Nephron progenitor cell (in vitro differentiated cells): ENCODE data around the gene ESPN.

ENCODE experiments used
- DNase-seq: peaks from one replicate; pipeline ENCODE4 v3.0.0; 2021
- H3K27ac Mint-ChIP-seq: 2 replicates; pipeline ENCODE4 v1.8.0; 2021; ENCODE audit warnings: mild to moderate bottlenecking, moderate library complexity, mixed read lengths
- H3K27me3 Mint-ChIP-seq: 2 replicates; pipeline ENCODE4 v1.8.0; 2021; ENCODE audit warnings: mild to moderate bottlenecking, low read depth, mixed read lengths; ENCODE audit not compliant: poor library complexity
- H3K36me3 Mint-ChIP-seq: 2 replicates; pipeline ENCODE4 v1.8.0; 2021; ENCODE audit warnings: low read depth, mixed read lengths
- H3K4me1 Mint-ChIP-seq: 2 replicates; pipeline ENCODE4 v1.8.0; 2021; ENCODE audit warnings: mixed read lengths
- H3K4me3 Mint-ChIP-seq: 2 replicates; pipeline ENCODE4 v1.8.0; 2021; ENCODE audit warnings: mild to moderate bottlenecking, moderate library complexity, mixed read lengths
- H3K9me3 Mint-ChIP-seq: 2 replicates; pipeline ENCODE4 v1.8.0; 2021; ENCODE audit warnings: mild to moderate bottlenecking, moderate library complexity, mixed read lengths
- TF ChIP-seq, protein P1 (sequence below): fragments of 200-600 bp; sonication (generic); IDR thresholded peaks from 2 replicates; pipeline ENCODE4 v1.5.0; 2021; ENCODE audit warnings: antibody characterized with exemption

Gene ESPN

DNA sequence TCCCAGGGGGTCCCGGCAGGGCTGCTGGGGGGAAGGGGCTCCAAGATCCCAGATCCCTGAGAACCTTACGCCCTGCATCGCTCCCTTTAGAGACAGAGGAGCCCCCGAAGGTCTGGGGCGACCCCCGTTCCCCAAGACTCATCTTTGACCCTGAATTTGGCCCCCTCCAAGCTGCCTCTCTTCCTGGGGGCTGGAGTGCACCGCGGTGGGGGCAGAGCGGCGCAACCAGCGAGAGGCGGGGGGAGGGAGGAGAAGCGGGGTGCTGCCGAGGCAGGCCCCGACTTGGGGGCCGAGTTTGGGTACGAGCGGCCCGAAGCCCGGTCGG is 72.3 kb downstream of the ESPN start:
- Mint-ChIP-seq H3K27me3 (peaks cover 31% of the 10 kb centered on the region), H3K9me3 (no peaks in the 10 kb centered on the region), H3K27ac (no peak overlapping the region), H3K4me1 (peaks cover 49% of the 10 kb centered on the region), H3K4me3 (peak overlapping the region; percentile 79), H3K36me3 (no peaks in the 10 kb centered on the region)
- DNase-seq: no peak
- TF ChIP-seq, protein P1, sequence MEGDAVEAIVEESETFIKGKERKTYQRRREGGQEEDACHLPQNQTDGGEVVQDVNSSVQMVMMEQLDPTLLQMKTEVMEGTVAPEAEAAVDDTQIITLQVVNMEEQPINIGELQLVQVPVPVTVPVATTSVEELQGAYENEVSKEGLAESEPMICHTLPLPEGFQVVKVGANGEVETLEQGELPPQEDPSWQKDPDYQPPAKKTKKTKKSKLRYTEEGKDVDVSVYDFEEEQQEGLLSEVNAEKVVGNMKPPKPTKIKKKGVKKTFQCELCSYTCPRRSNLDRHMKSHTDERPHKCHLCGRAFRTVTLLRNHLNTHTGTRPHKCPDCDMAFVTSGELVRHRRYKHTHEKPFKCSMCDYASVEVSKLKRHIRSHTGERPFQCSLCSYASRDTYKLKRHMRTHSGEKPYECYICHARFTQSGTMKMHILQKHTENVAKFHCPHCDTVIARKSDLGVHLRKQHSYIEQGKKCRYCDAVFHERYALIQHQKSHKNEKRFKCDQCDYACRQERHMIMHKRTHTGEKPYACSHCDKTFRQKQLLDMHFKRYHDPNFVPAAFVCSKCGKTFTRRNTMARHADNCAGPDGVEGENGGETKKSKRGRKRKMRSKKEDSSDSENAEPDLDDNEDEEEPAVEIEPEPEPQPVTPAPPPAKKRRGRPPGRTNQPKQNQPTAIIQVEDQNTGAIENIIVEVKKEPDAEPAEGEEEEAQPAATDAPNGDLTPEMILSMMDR: no peak

DNA sequence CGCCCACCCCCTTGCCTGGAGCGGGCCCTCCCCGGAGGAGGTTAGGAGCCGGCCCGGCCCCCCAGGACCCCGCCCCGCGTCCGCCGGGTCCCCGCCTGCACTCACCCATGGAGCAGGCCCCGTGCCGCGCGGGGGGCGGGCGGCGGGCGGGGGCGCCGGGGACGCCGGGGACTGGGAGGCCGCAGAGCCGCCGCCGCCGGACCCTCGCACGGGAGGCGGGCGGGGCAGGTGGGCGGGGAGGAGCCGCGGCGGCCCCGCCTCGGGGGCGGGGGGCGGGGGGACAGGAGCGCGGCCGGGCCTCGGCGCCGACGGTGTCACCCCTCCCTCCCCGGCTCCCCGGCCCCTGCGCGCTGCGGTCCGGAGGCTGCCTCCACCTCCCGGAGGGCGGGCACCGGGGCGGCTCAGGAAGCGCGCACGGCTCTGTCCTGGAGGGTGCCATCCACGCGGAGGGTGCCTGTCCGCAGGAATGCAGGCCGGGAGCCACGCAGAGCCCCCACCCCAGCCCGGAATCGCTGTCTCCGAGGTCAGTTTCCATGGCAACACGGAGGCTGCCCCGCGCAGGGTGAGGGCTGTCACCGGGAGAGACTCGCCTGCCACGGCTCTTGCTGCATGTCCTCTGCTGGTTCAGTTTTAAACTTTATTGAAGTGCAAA is 72.8 kb downstream of the ESPN start:
- no peak overlapping the region for H3K27ac Mint-ChIP-seq
- DNase-seq: peak; percentile 82
- TF ChIP-seq, protein P1: no peak

DNA sequence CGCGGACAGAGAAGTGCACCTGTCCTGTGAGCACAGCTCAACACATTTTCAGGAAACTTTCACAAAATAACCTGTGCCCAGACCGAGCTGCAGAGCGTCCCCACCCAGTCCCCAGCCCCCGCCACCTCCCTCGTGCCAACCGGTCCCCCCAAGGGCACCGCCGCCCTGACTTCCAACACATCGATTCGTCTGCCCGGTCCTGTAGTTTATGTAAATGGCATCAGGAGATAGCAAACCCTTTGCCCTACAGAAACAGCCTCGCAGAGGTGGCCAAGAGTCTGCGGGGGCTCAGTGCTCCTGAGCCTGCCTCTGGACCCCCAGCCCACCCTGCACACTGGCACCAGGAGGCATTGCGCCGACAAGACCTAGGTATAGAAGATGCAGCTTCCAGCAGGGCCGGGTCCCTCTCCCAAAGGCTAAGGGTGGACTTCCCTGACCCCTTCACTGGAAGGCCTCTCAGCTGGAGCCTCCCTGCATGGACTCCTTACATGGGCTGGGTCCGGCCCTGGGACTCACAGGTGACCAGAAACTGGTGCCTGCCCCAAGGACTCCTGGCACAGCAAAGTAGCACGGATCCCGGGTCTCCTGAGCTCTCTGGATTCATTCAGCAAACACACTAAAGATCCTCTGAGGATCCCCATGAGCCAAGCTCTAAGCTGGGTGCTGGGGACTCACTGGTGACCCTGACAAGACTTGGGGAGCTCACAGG is 73.4 kb downstream of the ESPN start:
- DNase-seq: no peak
- Mint-ChIP-seq H3K36me3 (no peaks in the 10 kb centered on the region), H3K27me3 (peaks cover 31% of the 10 kb centered on the region), H3K9me3 (no peaks in the 10 kb centered on the region), H3K4me3 (peak overlapping the region; percentile 81), H3K27ac (no peak overlapping the region), H3K4me1 (peaks cover 44% of the 10 kb centered on the region)
- TF ChIP-seq, protein P1: no peak

More for the DNA sequence above, 72.8 kb downstream of the ESPN start:
- Mint-ChIP-seq H3K36me3 (no peaks in the 10 kb centered on the region), H3K4me3 (peak overlapping the region; percentile 81), H3K4me1 (peaks cover 47% of the 10 kb centered on the region), H3K27me3 (peaks cover 31% of the 10 kb centered on the region), H3K9me3 (no peaks in the 10 kb centered on the region)

DNA sequence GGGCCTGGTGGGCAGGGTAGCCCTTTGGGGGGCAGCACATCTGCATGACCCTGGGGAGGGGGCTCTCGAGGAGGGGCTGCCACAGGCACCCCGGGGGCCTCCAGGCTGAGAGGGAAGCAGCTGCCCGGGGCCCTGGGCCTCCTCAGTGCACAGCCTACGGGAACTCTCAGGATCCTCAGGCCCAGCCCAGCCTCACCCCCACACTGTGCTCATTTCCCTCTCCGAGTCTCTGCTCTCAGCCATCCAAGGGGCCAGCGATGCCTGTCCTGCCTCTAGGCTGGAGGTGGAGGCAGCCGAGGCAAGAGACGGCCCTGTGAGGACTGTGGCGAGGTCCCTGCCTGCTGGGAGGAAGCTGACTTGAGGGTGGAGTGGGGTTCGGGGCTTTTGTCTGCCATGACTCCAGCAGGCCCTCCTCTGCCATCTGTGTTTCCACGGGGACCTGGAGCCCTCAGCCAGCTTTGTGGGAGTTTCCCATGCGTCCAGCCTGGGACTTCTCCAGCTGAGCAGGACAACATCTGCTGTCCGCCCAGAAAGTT is 74.1 kb downstream of the ESPN start:
- Mint-ChIP-seq H3K27ac (no peak overlapping the region), H3K27me3 (peaks cover 31% of the 10 kb centered on the region), H3K9me3 (no peaks in the 10 kb centered on the region), H3K4me3 (peak overlapping the region; percentile 81), H3K4me1 (peaks cover 44% of the 10 kb centered on the region), H3K36me3 (no peaks in the 10 kb centered on the region)
- TF ChIP-seq, protein P1: no peak
- no peak for DNase-seq

- DNase-seq: no peak
- TF ChIP-seq, protein P1: no peak
- peak overlapping the region; percentile 68 for H3K4me3 Mint-ChIP-seq
- no peaks in the 10 kb centered on the region for H3K9me3 Mint-ChIP-seq
- H3K27ac Mint-ChIP-seq: no peak overlapping the region
- H3K36me3 Mint-ChIP-seq: no peaks in the 10 kb centered on the region
- H3K4me1 Mint-ChIP-seq: peaks cover 45% of the 10 kb centered on the region
- H3K27me3 Mint-ChIP-seq: peaks cover 32% of the 10 kb centered on the region
Measured at GRCh38 chr1:6499296-6499695, 74.7 kb downstream of the ESPN start.
